ENCODE results near the gene MAP7D3. TPM values are rescaled to one million over a fixed set of nuclear protein-coding genes. Genes with fewer than 3 reads are reported as not detected.

MAP7D3 gene
- total RNA-seq, 2 donors from 2014 or later = 2.8 to 2.9 TPM

GRCh38 chrX:136227948-136228838 is 23.0 kb downstream of the MAP7D3 start:
- DNase-seq = no peak
- H3K27ac ChIP-seq = no peak overlapping the region
- intact Hi-C loops (cut with DNase I) = no loop called here

GRCh38 chrX:136227074-136227473 is 24.1 kb downstream of the MAP7D3 start:
- Histone ChIP-seq H3K9ac (ENCODE audit: low read depth in 2 of 2, low read length in 2 of 2) (no peak overlapping the region), H3K4me3 (no peak overlapping the region), H3K9me3 (no peaks in the 10 kb centered on the region), H3K27ac (no peak overlapping the region), H3K4me1 (no peaks in the 10 kb centered on the region), H3K27me3 (no peaks in the 10 kb centered on the region), H3K36me3 (no peaks in the 10 kb centered on the region)
- intact Hi-C loops (cut with DNase I) = no loop called here
- no peak for DNase-seq
- TF ChIP-seq CTCF (IDR thresholded peaks at IDR 0.05) = no peak

More at GRCh38 chrX:136227948-136228838, 23.0 kb downstream of the MAP7D3 start:
- H3K4me1 ChIP-seq = no peaks in the 10 kb centered on the region
- no peaks in the 10 kb centered on the region for H3K36me3 ChIP-seq
- H3K9me3 ChIP-seq = no peaks in the 10 kb centered on the region
- no peak for TF ChIP-seq CTCF (IDR thresholded peaks at IDR 0.05)
- H3K4me3 ChIP-seq = no peak overlapping the region
- H3K27me3 ChIP-seq = no peaks in the 10 kb centered on the region
- no peak overlapping the region for H3K9ac ChIP-seq (ENCODE audit: low read depth in 2 of 2, low read length in 2 of 2)

- no peak for DNase-seq
- Histone ChIP-seq H3K4me1 (no peaks in the 10 kb centered on the region), H3K27me3 (no peaks in the 10 kb centered on the region), H3K4me3 (no peak overlapping the region), H3K9me3 (no peaks in the 10 kb centered on the region), H3K27ac (no peak overlapping the region), H3K9ac (ENCODE audit: low read depth in 2 of 2, low read length in 2 of 2) (no peak overlapping the region), H3K36me3 (no peaks in the 10 kb centered on the region)
- intact Hi-C loops (cut with DNase I) = no loop called here
- TF ChIP-seq CTCF (IDR thresholded peaks at IDR 0.05) = no peak
Observed at GRCh38 chrX:136221851-136222513, 29.2 kb downstream of the MAP7D3 start.

- intact Hi-C loops (cut with DNase I) = no loop called here
- TF ChIP-seq CTCF (IDR thresholded peaks at IDR 0.05) = no peak
- Histone ChIP-seq H3K4me1 (no peaks in the 10 kb centered on the region), H3K36me3 (no peaks in the 10 kb centered on the region), H3K27me3 (no peaks in the 10 kb centered on the region), H3K27ac (no peak overlapping the region), H3K9me3 (no peaks in the 10 kb centered on the region), H3K4me3 (no peak overlapping the region), H3K9ac (ENCODE audit: low read depth in 2 of 2, low read length in 2 of 2) (no peak overlapping the region)
- no peak for DNase-seq
Observed at GRCh38 chrX:136220951-136221350, 30.2 kb downstream of the MAP7D3 start.

GRCh38 chrX:136220540-136220939 is 30.7 kb downstream of the MAP7D3 start:
- H3K4me3 ChIP-seq = no peak overlapping the region
- TF ChIP-seq CTCF (IDR thresholded peaks at IDR 0.05) = no peak
- H3K36me3 ChIP-seq = no peaks in the 10 kb centered on the region
- no peaks in the 10 kb centered on the region for H3K9me3 ChIP-seq
- no peak overlapping the region for H3K27ac ChIP-seq
- H3K4me1 ChIP-seq = no peaks in the 10 kb centered on the region
- DNase-seq = no peak
- intact Hi-C loops (cut with DNase I) = no loop called here
- no peak overlapping the region for H3K9ac ChIP-seq (ENCODE audit: low read depth in 2 of 2, low read length in 2 of 2)
- no peaks in the 10 kb centered on the region for H3K27me3 ChIP-seq

Data from colonic mucosa (tissue), 4 donors.